Measurements from ENCODE around the gene NEBL.

GRCh38 chr10:20839910-20840309, 57.2 kb downstream of the NEBL start:
- TF ChIP-seq CTCF (IDR thresholded peaks at IDR 0.05) (no peak), POLR2A (IDR thresholded peaks at IDR 0.05) (no peak)

Data from right lobe of liver (tissue), 4 donors.